Neural progenitor cell (in vitro differentiated cells): Measurements from ENCODE around the gene SDE2. TPM values are rescaled to one million over a fixed set of nuclear protein-coding genes. Genes with fewer than 3 reads are reported as not detected.
A peak's percentile ranks its signal among the peaks of the same experiment; 100 is the strongest.

Source experiments
- DNase-seq: peaks from one replicate; pipeline ENCODE4 v3.0.0-alpha.2; 2016; ENCODE audit warnings: low spot score
- H2AFZ ChIP-seq: fragments of 200-600 bp; sonication (generic); replicated peaks from 2 replicates; pipeline ENCODE4 v1.6.1; 2016; ENCODE audit warnings: antibody characterized with exemption
- H3F3A ChIP-seq: fragments of 200-600 bp; sonication (generic); 2 replicates; pipeline ENCODE4 v1.6.1; 2016; ENCODE audit warnings: antibody characterized with exemption, low read depth
- H3K27ac ChIP-seq: fragments of 200-600 bp; sonication (generic); 2 replicates; pipeline ENCODE4 v1.5.1; 2016; ENCODE audit warnings: mild to moderate bottlenecking
- H3K27me3 ChIP-seq: fragments of 200-600 bp; sonication (generic); 2 replicates; pipeline ENCODE4 v1.6.1; 2016; ENCODE audit warnings: mild to moderate bottlenecking, moderate library complexity
- H3K36me3 ChIP-seq: fragments of 200-600 bp; sonication (generic); 2 replicates; pipeline ENCODE4 v1.5.1; 2016
- H3K4me1 ChIP-seq: fragments of 200-600 bp; sonication (generic); 2 replicates; pipeline ENCODE4 v1.6.1; 2016; ENCODE audit warnings: mixed run types
- H3K4me2 ChIP-seq: fragments of 200-600 bp; sonication (generic); 2 replicates; pipeline ENCODE4 v1.6.1; 2016
- H3K4me3 ChIP-seq: fragments of 200-600 bp; sonication (generic); 2 replicates; pipeline ENCODE4 v1.5.1; 2016
- H3K79me2 ChIP-seq: fragments of 200-600 bp; sonication (generic); 2 replicates; pipeline ENCODE4 v1.6.1; 2016; ENCODE audit warnings: low read depth
- H3K9ac ChIP-seq: fragments of 200-600 bp; sonication (generic); 2 replicates; pipeline ENCODE4 v1.6.1; 2016
- H3K9me3 ChIP-seq: fragments of 200-600 bp; sonication (generic); 2 replicates; pipeline ENCODE4 v1.5.1; 2016; ENCODE audit warnings: low read depth
- H4K20me1 ChIP-seq: fragments of 200-600 bp; sonication (generic); 2 replicates; pipeline ENCODE4 v1.6.1; 2016; ENCODE audit warnings: low read depth
- H3K27ac Mint-ChIP-seq: 3 replicates; pipeline ENCODE4 v1.8.0; 2021; ENCODE audit warnings: mixed read lengths
- H3K27me3 Mint-ChIP-seq: 2 replicates; pipeline ENCODE4 v1.8.0; 2022; ENCODE audit warnings: low read depth, mild to moderate bottlenecking, inconsistent platforms, moderate library complexity, mixed read lengths; ENCODE audit not compliant: insufficient read depth
- H3K36me3 Mint-ChIP-seq: 3 replicates; pipeline ENCODE4 v1.8.0; 2021; ENCODE audit warnings: mixed read lengths
- H3K4me1 Mint-ChIP-seq: 3 replicates; pipeline ENCODE4 v1.8.0; 2021; ENCODE audit warnings: mixed read lengths
- H3K4me3 Mint-ChIP-seq: 3 replicates; pipeline ENCODE4 v1.8.0; 2021; ENCODE audit warnings: mild to moderate bottlenecking, moderate library complexity, mixed read lengths
- H3K9me3 Mint-ChIP-seq: 3 replicates; pipeline ENCODE4 v1.8.0; 2020; ENCODE audit warnings: mixed read lengths
- CTCF ChIP-seq: fragments of 200-600 bp; sonication (generic); IDR thresholded peaks from 2 replicates; pipeline ENCODE4 v1.5.1; 2017; ENCODE audit warnings: antibody characterized with exemption, mild to moderate bottlenecking
- EZH2 ChIP-seq: fragments of 200-600 bp; sonication (generic); IDR thresholded peaks from 2 replicates; pipeline ENCODE4 v1.6.1; 2017; ENCODE audit warnings: antibody characterized with exemption, mild to moderate bottlenecking, moderate library complexity
- EZH2phosphoT487 ChIP-seq: fragments of 200-600 bp; sonication (generic); IDR thresholded peaks from 2 replicates; pipeline ENCODE4 v1.6.1; 2017; ENCODE audit warnings: antibody characterized with exemption
- total RNA-seq: library from RNA; depleted of rRNA; stranded (reverse); fragments of >200 nt; gene quantifications from 2 replicates; pipeline ENCODE4 v1.2.3, GENCODE V29; 2015; ENCODE audit warnings: low replicate concordance

The SDE2 gene
- total RNA-seq: 18.8 and 29.2 TPM in 2 replicates

GRCh38 chr1:225999227-225999911, at the start of gene SDE2:
Gene SDE2, minus strand, starts transcription at chr1:225999343. Its CDS starts 31 bp downstream, at chr1:225999312.
- Histone ChIP-seq H4K20me1 (no peaks in the 10 kb centered on the region), H3K4me1 (peaks cover 27% of the 10 kb centered on the region), H3K4me2 (peak within 1 kb of the TSS; percentile 99), H3K9me3 (no peaks in the 10 kb centered on the region), H3K4me3 (peak within 1 kb of the TSS; percentile 86), H2AFZ (peak within 1 kb of the TSS; percentile 64), H3K79me2 (peaks cover 46% of the 10 kb centered on the region), H3K27me3 (no peaks in the 10 kb centered on the region), H3F3A (peaks cover 24% of the 10 kb centered on the region), H3K27ac (peak within 1 kb of the TSS; percentile 26), H3K9ac (peak within 1 kb of the TSS; percentile 96), H3K36me3 (no peaks in the 10 kb centered on the region)
- TF ChIP-seq CTCF: no peak
- TF ChIP-seq EZH2phosphoT487: no peak
- no peak for TF ChIP-seq EZH2
- no peaks in the 10 kb centered on the region for H3K9me3 Mint-ChIP-seq
- DNase-seq: peak; percentile 100
- H3K4me3 Mint-ChIP-seq: peak within 1 kb of the TSS; percentile 100
- H3K27ac Mint-ChIP-seq: peak within 1 kb of the TSS; percentile 99
- peaks cover 3% of the 10 kb centered on the region for H3K27me3 Mint-ChIP-seq
- peaks cover 42% of the 10 kb centered on the region for H3K4me1 Mint-ChIP-seq
- peaks cover 8% of the 10 kb centered on the region for H3K36me3 Mint-ChIP-seq

- H3K27ac ChIP-seq: no peak overlapping the region
- H4K20me1 ChIP-seq: no peaks in the 10 kb centered on the region
- H3K9me3 ChIP-seq: no peaks in the 10 kb centered on the region
- H3K4me1 ChIP-seq: peaks cover 5% of the 10 kb centered on the region
- no peaks in the 10 kb centered on the region for H3K79me2 ChIP-seq
- H2AFZ ChIP-seq: no peak overlapping the region
- Mint-ChIP-seq H3K4me3 (no peak overlapping the region), H3K9me3 (no peaks in the 10 kb centered on the region), H3K36me3 (no peaks in the 10 kb centered on the region), H3K27me3 (peaks cover 2% of the 10 kb centered on the region), H3K4me1 (peaks cover 7% of the 10 kb centered on the region), H3K27ac (no peak overlapping the region)
- TF ChIP-seq EZH2 (no peak), EZH2phosphoT487 (no peak), CTCF (no peak)
- DNase-seq: no peak
- H3K27me3 ChIP-seq: no peaks in the 10 kb centered on the region
- no peak overlapping the region for H3K4me3 ChIP-seq
- no peak overlapping the region for H3K9ac ChIP-seq
- H3F3A ChIP-seq: peaks cover 3% of the 10 kb centered on the region
- H3K36me3 ChIP-seq: no peaks in the 10 kb centered on the region
- H3K4me2 ChIP-seq: no peak overlapping the region
Observed at GRCh38 chr1:226048886-226049285, 49.7 kb upstream of the SDE2 start.

- no peak overlapping the region for H3K27ac ChIP-seq
Observed at GRCh38 chr1:226047495-226047894, 48.4 kb upstream of the SDE2 start.

More at GRCh38 chr1:226047495-226047894, 48.4 kb upstream of the SDE2 start:
- H3K4me3 Mint-ChIP-seq: no peak overlapping the region
- Histone ChIP-seq H3F3A (peaks cover 3% of the 10 kb centered on the region), H3K36me3 (no peaks in the 10 kb centered on the region), H4K20me1 (no peaks in the 10 kb centered on the region), H3K4me1 (peaks cover 5% of the 10 kb centered on the region), H3K4me3 (no peak overlapping the region), H3K9me3 (no peaks in the 10 kb centered on the region), H2AFZ (no peak overlapping the region), H3K27me3 (no peaks in the 10 kb centered on the region), H3K4me2 (no peak overlapping the region), H3K79me2 (no peaks in the 10 kb centered on the region), H3K9ac (no peak overlapping the region)
- H3K27ac Mint-ChIP-seq: no peak overlapping the region
- peaks cover 8% of the 10 kb centered on the region for H3K27me3 Mint-ChIP-seq
- peaks cover 7% of the 10 kb centered on the region for H3K4me1 Mint-ChIP-seq
- no peaks in the 10 kb centered on the region for H3K36me3 Mint-ChIP-seq
- no peaks in the 10 kb centered on the region for H3K9me3 Mint-ChIP-seq
- no peak for DNase-seq
- TF ChIP-seq EZH2phosphoT487: no peak
- TF ChIP-seq CTCF: no peak
- TF ChIP-seq EZH2: no peak
